HG02798 (cell line): ENCODE measurements around the gene GPC5.
"Not testable (repeated sequence)": the region's sequence is repeated elsewhere in the genome, so short reads cannot be mapped to it uniquely, and the experiment has no call there.

Source experiments
- ATAC-seq: cut with Tn5 transposase; IDR thresholded peaks from one replicate; pipeline ENCODE4 v1.9.1; 2021; ENCODE audit warnings: mild to moderate bottlenecking; ENCODE audit not compliant: unreplicated experiment, poor library complexity

Gene GPC5

GRCh38 chr13:91639330-91639729, 240.9 kb downstream of the GPC5 start:
- no peak for ATAC-seq

DNA sequence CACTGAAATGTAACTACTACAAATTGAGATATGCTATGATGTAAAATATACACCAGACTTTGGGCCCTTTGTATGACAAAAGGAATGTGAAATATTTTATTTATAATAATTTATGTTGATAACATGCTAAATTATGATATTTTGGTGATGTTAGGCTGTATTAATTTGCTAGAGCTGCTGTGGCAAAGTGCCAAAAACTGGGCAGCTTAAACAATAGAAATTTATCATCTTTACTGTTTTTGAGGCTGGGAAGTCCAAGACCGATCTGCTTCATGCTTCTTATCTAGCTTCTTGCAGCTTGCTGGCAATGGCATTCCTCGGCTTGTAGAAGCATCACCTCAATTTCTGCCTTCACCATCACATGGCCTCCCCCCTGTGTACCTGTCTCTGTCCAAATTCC, 245.0 kb downstream of the GPC5 start:
- no peak for ATAC-seq

DNA sequence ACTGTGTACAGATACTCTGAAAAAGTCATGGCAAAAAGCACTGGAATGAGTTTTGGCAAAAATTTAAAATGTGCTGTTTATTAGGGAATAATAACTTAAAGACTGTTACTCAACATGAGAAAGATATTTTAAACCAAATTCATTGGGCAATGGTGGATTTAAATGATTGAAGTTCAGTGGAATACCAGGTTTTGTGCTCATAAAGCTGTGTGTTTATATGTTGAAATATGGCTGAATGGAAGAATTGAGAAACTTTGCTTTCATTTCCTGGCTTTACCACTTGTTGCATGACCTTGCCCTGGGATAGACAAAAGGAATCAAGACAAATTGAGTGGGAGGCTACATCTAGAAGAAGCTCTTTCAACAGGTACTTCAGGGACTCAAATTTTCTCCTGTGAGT, 246.4 kb downstream of the GPC5 start:
- no peak for ATAC-seq

- ATAC-seq: peak; percentile 82
Observed at GRCh38 chr13:91647361-91647990, 249.1 kb downstream of the GPC5 start.

DNA sequence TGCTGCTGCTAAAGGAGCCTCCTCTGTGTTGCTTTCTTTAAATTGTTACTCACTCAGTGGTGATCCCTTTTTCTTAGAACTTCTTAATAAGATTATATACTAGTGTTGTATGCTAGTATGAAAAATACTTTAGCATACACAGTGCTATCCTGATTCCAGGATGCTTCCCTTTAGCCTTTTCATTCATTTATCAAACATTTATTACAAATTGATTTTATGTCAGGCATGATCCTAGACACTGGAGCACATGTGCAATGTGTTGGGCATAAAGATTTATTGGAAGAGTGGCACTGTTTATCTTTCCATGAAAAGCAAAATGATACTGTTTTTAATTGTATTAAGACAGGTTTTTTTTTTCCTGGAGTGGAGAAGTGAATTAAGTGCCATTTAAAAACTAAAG, 249.6 kb downstream of the GPC5 start:
- ATAC-seq: no peak

DNA sequence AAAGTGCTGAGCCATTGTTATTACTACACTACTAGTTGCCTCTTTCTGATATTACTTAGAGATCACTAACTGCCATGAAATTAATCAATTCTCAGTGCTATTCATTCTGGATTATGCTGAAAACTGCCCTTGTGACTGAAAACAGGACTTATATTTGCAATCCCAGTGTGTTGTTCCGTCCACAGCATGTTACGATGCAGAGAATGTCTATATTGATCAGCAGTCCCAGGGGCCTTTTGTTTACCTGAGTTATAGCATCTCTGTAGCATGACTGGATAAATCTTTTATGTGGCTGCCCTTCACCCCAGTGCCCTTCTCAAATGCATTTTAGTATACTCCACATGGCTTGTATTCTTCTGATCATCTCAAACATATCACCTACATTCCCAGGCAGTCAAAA, 251.0 kb downstream of the GPC5 start:
- no peak for ATAC-seq

DNA sequence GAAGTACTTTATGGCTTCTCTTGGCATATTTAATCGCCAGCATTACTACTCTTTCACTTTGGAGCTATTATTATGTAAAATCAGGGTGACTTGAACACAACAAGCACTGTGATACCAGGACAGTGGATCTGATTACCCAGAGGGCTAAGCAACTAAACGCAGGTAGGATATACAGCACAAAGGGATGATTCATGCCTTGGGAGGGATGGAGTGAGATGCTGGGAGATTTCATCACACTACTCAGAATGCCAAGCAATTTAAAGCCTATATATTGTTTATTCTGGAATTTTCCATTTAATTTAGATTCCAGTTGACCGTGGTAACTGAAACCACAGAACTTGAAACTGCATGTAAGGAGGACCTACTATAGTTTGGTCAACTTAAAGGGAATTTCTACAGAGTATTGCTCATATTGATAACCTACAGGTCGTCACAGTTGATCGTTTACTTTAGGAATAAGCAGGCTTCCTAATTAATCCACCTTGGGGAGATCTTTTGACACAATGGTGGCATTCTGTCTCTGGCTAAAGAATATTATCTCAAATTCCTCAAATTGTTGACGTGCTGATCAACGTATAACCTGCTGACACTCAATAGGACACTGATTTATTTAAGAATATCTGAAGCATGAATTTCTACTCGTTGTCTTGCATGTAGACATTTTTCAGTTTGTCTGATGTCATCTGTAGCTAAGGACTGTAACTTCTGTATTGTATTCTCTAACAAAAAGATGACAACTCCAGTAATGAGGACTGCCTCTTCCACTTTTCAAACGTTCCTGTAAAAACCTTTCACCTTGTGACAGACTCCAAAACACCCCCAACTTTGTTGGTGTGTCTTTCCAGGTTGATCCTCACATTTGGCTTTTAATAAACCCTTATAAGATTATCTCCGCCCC, 254.2 kb downstream of the GPC5 start:
- ATAC-seq: no peak

GRCh38 chr13:91655731-91656130, 257.3 kb downstream of the GPC5 start:
- no peak for ATAC-seq

- ATAC-seq: no peak
Observed at GRCh38 chr13:91657283-91657682, 258.9 kb downstream of the GPC5 start.

DNA sequence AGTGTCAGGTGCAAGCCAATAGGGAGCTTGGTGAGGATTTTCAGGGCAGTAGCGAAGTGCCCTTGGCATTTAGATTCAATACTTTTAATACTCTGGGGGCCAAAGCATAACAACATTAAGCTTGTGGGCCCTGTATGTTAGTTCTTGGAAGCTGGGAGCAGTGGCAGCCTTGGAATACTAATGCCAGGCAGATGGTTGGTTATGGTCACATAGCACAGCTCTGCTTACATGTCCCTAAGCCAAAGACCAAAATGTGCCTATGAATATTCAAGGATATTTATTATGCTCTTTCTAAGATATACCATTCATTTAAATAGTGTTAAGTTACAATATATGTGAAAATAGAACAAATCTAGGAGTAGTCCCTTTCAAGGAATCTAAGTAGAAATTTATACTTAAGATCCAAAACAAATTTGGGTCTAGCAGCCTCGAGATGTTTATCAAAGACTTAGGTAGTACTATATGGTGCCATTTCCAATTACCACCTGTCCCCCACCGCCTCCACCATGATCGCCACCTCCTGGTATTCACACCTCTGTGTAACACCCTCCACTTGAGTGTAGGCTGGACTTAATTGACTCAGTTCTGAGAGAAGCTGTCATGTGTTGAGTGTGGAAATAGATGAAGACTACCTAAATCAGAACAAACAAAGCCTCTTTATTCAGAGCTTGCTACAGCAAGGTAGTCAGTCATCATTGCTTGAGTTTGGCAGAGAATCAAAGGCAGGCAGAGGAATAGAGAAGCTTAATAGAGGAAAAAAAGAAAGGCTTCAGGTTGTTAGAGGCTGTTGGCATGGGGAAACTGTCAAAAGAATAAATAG, 261.0 kb downstream of the GPC5 start:
- no peak for ATAC-seq

DNA sequence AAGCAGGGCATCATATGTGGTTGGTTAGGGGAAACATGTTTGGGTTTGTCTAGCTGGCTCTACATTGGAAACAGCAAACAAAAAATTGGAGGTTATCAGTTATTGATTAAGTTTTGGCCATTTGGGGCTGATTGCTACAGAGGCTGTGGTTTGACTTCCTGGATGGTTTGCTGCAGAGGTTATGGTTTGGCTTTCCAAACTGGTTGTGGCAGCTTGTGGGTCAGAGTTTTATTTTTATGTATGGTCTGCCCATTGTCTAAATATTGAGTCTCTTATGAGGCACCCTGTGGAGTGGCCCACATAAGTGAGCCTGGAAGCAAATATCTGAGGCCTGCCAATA, 261.6 kb downstream of the GPC5 start:
- no peak for ATAC-seq

DNA sequence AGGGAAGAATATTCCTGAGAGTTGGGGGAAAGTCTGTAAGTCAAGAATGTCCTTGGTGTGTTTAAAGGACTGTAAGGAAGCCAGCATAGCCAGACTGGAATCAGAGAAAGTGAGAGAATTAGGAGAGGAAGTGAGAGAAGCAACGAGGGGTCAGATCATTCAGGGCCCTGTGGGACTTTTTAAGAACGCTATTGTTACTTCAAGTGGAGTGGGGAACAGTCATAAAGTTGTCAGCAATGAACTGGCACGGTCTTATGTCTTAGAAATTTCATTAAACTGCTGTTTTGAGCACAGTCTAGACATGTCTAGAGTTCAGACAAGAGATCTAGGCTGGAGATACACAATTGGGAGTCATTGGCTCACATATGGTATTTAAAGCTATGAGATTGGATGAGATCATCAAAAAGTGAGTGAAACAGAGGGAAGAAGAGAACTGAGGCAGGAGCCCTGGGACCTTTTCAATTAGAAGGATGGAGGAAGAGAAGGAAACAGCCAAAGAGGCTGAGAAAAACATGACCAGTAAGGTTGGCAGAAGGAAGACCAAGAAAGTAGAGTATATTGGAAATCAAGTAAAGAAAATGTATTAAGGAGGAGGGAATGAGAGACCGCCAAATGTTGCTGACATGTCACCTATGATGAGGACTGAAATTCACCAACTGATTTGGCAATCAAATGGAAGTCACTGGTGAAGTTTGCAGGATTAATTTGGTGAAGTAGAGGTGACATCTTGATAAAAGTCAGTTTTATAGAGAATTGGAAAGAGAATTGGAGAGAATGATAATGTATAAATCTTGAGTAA, 263.5 kb downstream of the GPC5 start:
- peak; percentile 55 for ATAC-seq

DNA sequence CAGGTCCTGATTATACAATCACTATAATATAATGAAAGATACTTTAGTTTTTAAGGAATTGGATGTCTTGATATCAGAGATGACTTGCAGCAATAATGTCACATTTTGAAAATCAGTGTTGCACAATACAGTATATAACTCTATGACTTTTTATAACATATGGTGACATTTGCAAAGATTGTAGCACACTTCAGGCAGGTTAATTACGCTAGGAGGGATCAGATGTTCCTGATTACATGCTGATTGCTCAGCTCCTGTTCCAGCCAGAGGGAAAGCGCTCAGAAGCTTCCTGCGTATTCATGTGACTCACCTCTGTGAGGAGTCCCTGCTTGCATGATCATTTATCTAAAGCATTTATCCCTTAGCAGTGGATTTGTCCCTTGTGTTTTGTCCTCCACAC, 265.6 kb downstream of the GPC5 start:
- ATAC-seq: no peak

DNA sequence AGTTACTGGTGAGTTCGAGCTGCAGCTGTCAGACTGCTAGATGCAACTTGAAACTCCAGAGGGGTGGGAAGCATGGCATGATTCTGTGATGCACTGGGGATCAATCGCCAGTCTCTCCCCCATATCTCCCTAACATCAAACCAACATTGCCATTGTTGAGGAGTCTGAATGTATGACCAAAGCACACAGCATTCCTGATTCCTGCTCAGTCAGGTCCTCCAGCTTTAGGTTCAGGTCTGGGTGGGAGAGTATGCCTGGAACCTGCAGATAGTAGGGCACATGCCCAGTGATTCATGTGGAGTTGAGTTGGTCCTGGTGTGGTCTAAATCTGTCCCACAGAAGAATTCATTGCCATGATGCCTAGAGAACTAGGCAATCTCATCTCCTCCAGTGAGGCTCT, 269.1 kb downstream of the GPC5 start:
- no peak for ATAC-seq

DNA sequence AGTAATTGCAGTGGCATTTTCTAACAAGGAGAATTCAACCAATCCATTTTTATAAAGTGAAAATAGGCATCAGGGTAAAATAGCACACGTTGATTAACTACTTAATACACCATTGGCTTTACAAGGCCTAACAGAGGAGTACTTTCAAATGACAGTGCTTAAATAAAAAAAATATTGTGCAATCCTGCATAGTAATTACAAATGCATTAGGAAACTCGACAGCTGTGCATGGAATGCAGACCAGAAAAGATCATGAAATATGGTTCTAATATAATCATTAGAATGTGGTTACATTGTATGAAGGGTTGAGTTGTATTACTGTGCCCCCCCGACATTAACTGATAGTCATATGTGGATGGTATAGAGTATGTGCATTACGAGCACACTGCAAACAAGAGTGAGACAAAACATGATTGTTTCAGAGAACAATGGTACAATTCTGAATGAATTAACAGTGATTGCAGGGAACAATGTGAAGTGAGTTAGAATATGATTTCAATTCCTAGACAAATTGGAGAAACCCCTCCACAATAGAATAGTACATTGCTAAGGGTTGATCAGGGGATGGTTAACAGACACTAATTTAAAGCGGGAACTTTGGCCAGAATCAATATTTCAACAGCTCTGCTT, 270.6 kb downstream of the GPC5 start:
- no peak for ATAC-seq

DNA sequence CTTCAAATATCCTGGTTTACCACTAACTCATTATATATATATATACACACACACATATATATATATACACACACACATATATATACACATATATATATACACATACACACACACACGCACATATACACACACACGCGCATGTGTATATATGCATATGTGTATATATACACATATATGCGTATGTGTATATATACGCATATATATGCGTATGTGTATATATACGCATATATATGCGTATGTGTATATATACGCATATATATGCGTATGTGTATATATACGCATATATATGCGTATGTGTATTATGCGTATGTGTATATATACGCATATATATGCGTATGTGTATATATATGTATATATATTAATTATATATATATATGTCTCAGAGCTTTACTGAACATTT, 275.9 kb downstream of the GPC5 start:
- not testable (repeated sequence) for ATAC-seq

- no peak for ATAC-seq
Observed at GRCh38 chr13:91684746-91685145, 286.3 kb downstream of the GPC5 start.

- no peak for ATAC-seq
Observed at GRCh38 chr13:91690944-91691343, 292.5 kb downstream of the GPC5 start.

- no peak for ATAC-seq
Observed at GRCh38 chr13:91693466-91693865, 295.0 kb downstream of the GPC5 start.

GRCh38 chr13:91698308-91698707, 299.9 kb downstream of the GPC5 start:
- ATAC-seq: no peak
